ENCODE data around the gene SMARCB1. TPM values are rescaled to one million over a fixed set of nuclear protein-coding genes. Genes with fewer than 3 reads are reported as not detected.

The SMARCB1 gene
- total RNA-seq, 1 experiment from 2014 or later: 80.2 TPM

GRCh38 chr22:23763579-23763945 lies 23.2 kb upstream of the SMARCB1 start:
- no peak for DNase-seq
- Histone ChIP-seq H3K79me2 (ENCODE audit: low read depth) (peaks cover 10% of the 10 kb centered on the region), H3K4me2 (no peak overlapping the region), H3F3A (ENCODE audit: insufficient read depth, low read depth) (peaks cover 6% of the 10 kb centered on the region; the same call in 1 of the 2 replicates), H3K27ac (no peak overlapping the region), H2AFZ (no peak overlapping the region), H3K4me1 (replicated peaks; ENCODE audit: insufficient read depth) (peaks cover 19% of the 10 kb centered on the region), H3K36me3 (ENCODE audit: low read depth) (peaks cover 4% of the 10 kb centered on the region; the same call in 1 of the 2 replicates), H3K4me3 (no peak overlapping the region), H4K20me1 (ENCODE audit: insufficient read depth) (peaks cover 28% of the 10 kb centered on the region), H3K9me2 (ENCODE audit: insufficient read depth) (no peaks in the 10 kb centered on the region), H3K9me3 (ENCODE audit: insufficient read depth, low read depth) (no peaks in the 10 kb centered on the region), H3K27me3 (ENCODE audit: insufficient read depth, low read depth) (no peaks in the 10 kb centered on the region)
- BruUV-seq (replicated peaks): no TSS peak
- CTCF ChIA-PET: no interaction called here
- TF ChIP-seq EZH2 (IDR thresholded peaks at IDR 0.05; ENCODE audit: low read depth): no peak
- no peak for TF ChIP-seq CTCF (conservative IDR thresholded peaks at IDR 0.05)
- intact Hi-C loops (cut with micrococcal nuclease; ENCODE audit: unreplicated experiment): no loop called here
- POLR2A ChIA-PET (ENCODE audit: unreplicated experiment): no interaction called here

GRCh38 chr22:23763954-23764353 lies 22.8 kb upstream of the SMARCB1 start:
- Histone ChIP-seq H3K4me3 (no peak overlapping the region), H4K20me1 (ENCODE audit: insufficient read depth) (peaks cover 28% of the 10 kb centered on the region), H3K27ac (no peak overlapping the region), H3K79me2 (ENCODE audit: low read depth) (peaks cover 10% of the 10 kb centered on the region), H3F3A (ENCODE audit: insufficient read depth, low read depth) (peaks cover 7% of the 10 kb centered on the region; the same call in 1 of the 2 replicates), H3K9me3 (ENCODE audit: insufficient read depth, low read depth) (no peaks in the 10 kb centered on the region), H3K4me1 (replicated peaks; ENCODE audit: insufficient read depth) (peaks cover 19% of the 10 kb centered on the region), H3K4me2 (no peak overlapping the region), H2AFZ (no peak overlapping the region), H3K36me3 (ENCODE audit: low read depth) (peaks cover 4% of the 10 kb centered on the region; the same call in 1 of the 2 replicates), H3K27me3 (ENCODE audit: insufficient read depth, low read depth) (no peaks in the 10 kb centered on the region), H3K9me2 (ENCODE audit: insufficient read depth) (no peaks in the 10 kb centered on the region)
- BruUV-seq (replicated peaks): no TSS peak
- intact Hi-C loops (cut with micrococcal nuclease; ENCODE audit: unreplicated experiment): no loop called here
- TF ChIP-seq EZH2 (IDR thresholded peaks at IDR 0.05; ENCODE audit: low read depth) (no peak), CTCF (conservative IDR thresholded peaks at IDR 0.05) (no peak)
- POLR2A ChIA-PET (ENCODE audit: unreplicated experiment): no interaction called here
- CTCF ChIA-PET: no interaction called here
- no peak for DNase-seq

GRCh38 chr22:23764899-23765881 lies 21.6 kb upstream of the SMARCB1 start:
- peaks cover 10% of the 10 kb centered on the region for H3K79me2 ChIP-seq (ENCODE audit: low read depth)
- CTCF ChIA-PET: no interaction called here
- peaks cover 14% of the 10 kb centered on the region; the same call in 1 of the 2 replicates for H3F3A ChIP-seq (ENCODE audit: insufficient read depth, low read depth)
- H3K9me3 ChIP-seq (ENCODE audit: insufficient read depth, low read depth): no peaks in the 10 kb centered on the region
- no peak for DNase-seq
- H3K36me3 ChIP-seq (ENCODE audit: low read depth): peaks cover 4% of the 10 kb centered on the region; the same call in 1 of the 2 replicates
- H3K9me2 ChIP-seq (ENCODE audit: insufficient read depth): no peaks in the 10 kb centered on the region
- H4K20me1 ChIP-seq (ENCODE audit: insufficient read depth): peaks cover 28% of the 10 kb centered on the region
- POLR2A ChIA-PET (ENCODE audit: unreplicated experiment): no interaction called here
- intact Hi-C loops (cut with micrococcal nuclease; ENCODE audit: unreplicated experiment): loop anchor here (5.0 kb wide), 1 partner anchor 92 kb away; the partner anchor contains the start of gene SLC2A11
- peak overlapping the region; percentile 13; the same call in 1 of the 2 replicates for H3K4me2 ChIP-seq
- no peak overlapping the region for H2AFZ ChIP-seq
- H3K4me3 ChIP-seq: no peak overlapping the region
- H3K27ac ChIP-seq: no peak overlapping the region
- no peaks in the 10 kb centered on the region for H3K27me3 ChIP-seq (ENCODE audit: insufficient read depth, low read depth)
- TF ChIP-seq CTCF (conservative IDR thresholded peaks at IDR 0.05) (no peak), EZH2 (IDR thresholded peaks at IDR 0.05; ENCODE audit: low read depth) (no peak)
- H3K4me1 ChIP-seq (replicated peaks; ENCODE audit: insufficient read depth): peaks cover 19% of the 10 kb centered on the region
- BruUV-seq (replicated peaks): no TSS peak
